H1 (cell line): Measurements from ENCODE around the gene CELF4.

ENCODE experiments used
- CTCF ChIP-seq, 3 experiments: IDR thresholded peaks; 1 replicate in 2 of 3; 2 replicates in 1 of 3; pipeline versions ENCODE4 v1.5.1 to v1.6.1; 2011; ENCODE audit warnings: low read length in 3 of 3, mild to moderate bottlenecking in 3 of 3, inconsistent platforms in 2 of 3, low read depth in 1 of 3, moderate library complexity in 1 of 3; ENCODE audit not compliant: insufficient read depth in 1 of 3; ENCODE audit errors: control extremely low read depth in 1 of 3
- YY1 ChIP-seq: IDR thresholded peaks from 2 replicates; pipeline ENCODE4 v1.6.1; 2011; ENCODE audit warnings: low read depth, mild to moderate bottlenecking, low read length

GRCh38 chr18:37261246-37261840 lies 304.3 kb downstream of the CELF4 start:
- no peak for TF ChIP-seq CTCF (IDR thresholded peaks at IDR 0.05; ENCODE audit: control extremely low read depth in 1 of 3, insufficient read depth in 1 of 3, low read depth in 1 of 3, low read length in 3 of 3)
- no peak for TF ChIP-seq YY1
